ENCODE results near the gene NR4A1.
"Not testable (repeated sequence)": the region's sequence is repeated elsewhere in the genome, so short reads cannot be mapped to it uniquely, and the experiment has no call there.

Gene NR4A1

GRCh38 chr12:52080403-52081251 is 29.4 kb downstream of the NR4A1 start:
- DNase-seq: no peak

- no peak for DNase-seq
Measured at GRCh38 chr12:52081263-52081733, 30.1 kb downstream of the NR4A1 start.

GRCh38 chr12:52082026-52082668 is 30.9 kb downstream of the NR4A1 start:
- peak; percentile 53 for DNase-seq

GRCh38 chr12:52082669-52082987 is 31.4 kb downstream of the NR4A1 start:
- no peak for DNase-seq

GRCh38 chr12:52082988-52083637 is 31.9 kb downstream of the NR4A1 start:
- DNase-seq: peak; percentile 87

GRCh38 chr12:52083638-52083996 is 32.4 kb downstream of the NR4A1 start:
- DNase-seq: no peak

- DNase-seq: no peak
Measured at GRCh38 chr12:52084491-52085231, 33.4 kb downstream of the NR4A1 start.

- DNase-seq: no peak
Measured at GRCh38 chr12:52085682-52086180, 34.5 kb downstream of the NR4A1 start.

- DNase-seq: no peak
Measured at GRCh38 chr12:52086366-52086765, 35.1 kb downstream of the NR4A1 start.

GRCh38 chr12:52086944-52087835 is 35.9 kb downstream of the NR4A1 start:
- no peak for DNase-seq

- no peak for DNase-seq
Measured at GRCh38 chr12:52087961-52088820, 36.9 kb downstream of the NR4A1 start.

GRCh38 chr12:52089491-52089890 is 38.2 kb downstream of the NR4A1 start:
- DNase-seq: no peak

GRCh38 chr12:52090291-52090690 is 39.0 kb downstream of the NR4A1 start:
- DNase-seq: no peak

- no peak for DNase-seq
Measured at GRCh38 chr12:52091061-52091460, 39.8 kb downstream of the NR4A1 start.

GRCh38 chr12:52091869-52092268 is 40.6 kb downstream of the NR4A1 start:
- no peak for DNase-seq

GRCh38 chr12:52093346-52093745 is 42.1 kb downstream of the NR4A1 start:
- DNase-seq: no peak

- no peak for DNase-seq
Measured at GRCh38 chr12:52096332-52097044, 45.2 kb downstream of the NR4A1 start.

GRCh38 chr12:52097045-52097666 is 45.9 kb downstream of the NR4A1 start:
- no peak for DNase-seq

GRCh38 chr12:52104431-52105089 is 53.3 kb downstream of the NR4A1 start:
- DNase-seq: not testable (repeated sequence)
